Measurements from ENCODE around the gene TEC. TPM values are rescaled to one million over a fixed set of nuclear protein-coding genes. Genes with fewer than 3 reads are reported as not detected.

The TEC gene
- total and polyA plus RNA-seq, 9 of the 15 experiments (the other 6 are each of a cell fraction or from before 2014, with no cell fraction given) = 5.3 to 14.7 (median 8.8) TPM

DNA sequence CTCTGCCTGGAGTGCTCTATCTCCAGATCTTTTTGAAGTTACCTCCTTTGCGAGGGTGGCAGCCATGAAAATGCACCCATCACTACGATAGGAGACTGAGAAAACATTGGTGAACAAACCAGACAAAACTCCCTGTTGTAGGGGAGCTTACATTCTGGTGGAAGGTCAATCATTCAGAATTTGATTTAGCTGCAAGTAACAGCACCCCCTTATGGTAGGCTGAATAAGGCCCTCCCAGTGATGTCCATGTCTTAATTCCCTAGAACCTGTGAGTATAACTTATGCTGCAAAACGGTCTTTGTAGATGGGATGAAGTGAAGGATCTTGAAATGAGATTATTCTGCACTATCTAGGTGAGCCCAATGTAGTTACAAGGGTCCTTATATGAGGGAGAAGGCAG, 5.6 kb upstream of the TEC start (continued):
- TF ChIP-seq, protein P1, sequence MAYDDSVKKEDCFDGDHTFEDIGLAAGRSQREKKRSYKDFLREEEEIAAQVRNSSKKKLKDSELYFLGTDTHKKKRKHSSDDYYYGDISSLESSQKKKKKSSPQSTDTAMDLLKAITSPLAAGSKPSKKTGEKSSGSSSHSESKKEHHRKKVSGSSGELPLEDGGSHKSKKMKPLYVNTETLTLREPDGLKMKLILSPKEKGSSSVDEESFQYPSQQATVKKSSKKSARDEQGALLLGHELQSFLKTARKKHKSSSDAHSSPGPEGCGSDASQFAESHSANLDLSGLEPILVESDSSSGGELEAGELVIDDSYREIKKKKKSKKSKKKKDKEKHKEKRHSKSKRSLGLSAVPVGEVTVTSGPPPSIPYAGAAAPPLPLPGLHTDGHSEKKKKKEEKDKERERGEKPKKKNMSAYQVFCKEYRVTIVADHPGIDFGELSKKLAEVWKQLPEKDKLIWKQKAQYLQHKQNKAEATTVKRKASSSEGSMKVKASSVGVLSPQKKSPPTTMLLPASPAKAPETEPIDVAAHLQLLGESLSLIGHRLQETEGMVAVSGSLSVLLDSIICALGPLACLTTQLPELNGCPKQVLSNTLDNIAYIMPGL (CRISPR knock-in tag; IDR thresholded peaks at IDR 0.05) = no peak
- TF ChIP-seq ESRRA (IDR thresholded peaks at IDR 0.05; ENCODE audit: borderline replicate concordance, low read depth) (0 out of 2 replicates have a peak, but pooled peaks have one; percentile 40), MAFG (tag; conservative IDR thresholded peaks at IDR 0.05) (no peak), NR2C2 (CRISPR knock-in tag; IDR thresholded peaks at IDR 0.05) (no peak), NR2C2 (tag; IDR thresholded peaks at IDR 0.05) (no peak), ZBTB1 (CRISPR knock-in tag; IDR thresholded peaks at IDR 0.05; ENCODE audit: borderline replicate concordance, low read depth) (no peak), ZNF324 (CRISPR knock-in tag; IDR thresholded peaks at IDR 0.05) (no peak), CBX3 (IDR thresholded peaks at IDR 0.05; ENCODE audit: borderline replicate concordance in 1 of 2, low read length in 2 of 2) (peak in 1 of 2 experiments; percentile 58; a peak in 1 of 3 replicates), DPF2 (IDR thresholded peaks at IDR 0.05) (no peak), RCOR1 (IDR thresholded peaks at IDR 0.05; ENCODE audit: borderline replicate concordance in 1 of 2, low read depth in 2 of 2, low read length in 2 of 2) (0 out of 4 replicates have a peak, but pooled peaks of 1 of the 2 experiments have one; percentile 8), HLTF (IDR thresholded peaks at IDR 0.05) (no peak), POLR2AphosphoS2 (IDR thresholded peaks at IDR 0.05; ENCODE audit: low read length) (no peak), HEY1 (CRISPR knock-in tag; IDR thresholded peaks at IDR 0.05; ENCODE audit: borderline replicate concordance) (no peak), FIP1L1 (IDR thresholded peaks at IDR 0.05; ENCODE audit: low read depth, low read length, poor library complexity, severe bottlenecking) (no peak), ARNT (IDR thresholded peaks at IDR 0.05) (no peak), TAF15 (IDR thresholded peaks at IDR 0.05; ENCODE audit: low read depth, low read length) (no peak), CBX8 (IDR thresholded peaks at IDR 0.05; ENCODE audit: borderline replicate concordance, extremely low read depth, low read depth, low read length, poor library complexity, severe bottlenecking) (no peak), ZNF175 (CRISPR knock-in tag; IDR thresholded peaks at IDR 0.05; ENCODE audit: low read depth) (no peak)
- TF ChIP-seq, protein P2, sequence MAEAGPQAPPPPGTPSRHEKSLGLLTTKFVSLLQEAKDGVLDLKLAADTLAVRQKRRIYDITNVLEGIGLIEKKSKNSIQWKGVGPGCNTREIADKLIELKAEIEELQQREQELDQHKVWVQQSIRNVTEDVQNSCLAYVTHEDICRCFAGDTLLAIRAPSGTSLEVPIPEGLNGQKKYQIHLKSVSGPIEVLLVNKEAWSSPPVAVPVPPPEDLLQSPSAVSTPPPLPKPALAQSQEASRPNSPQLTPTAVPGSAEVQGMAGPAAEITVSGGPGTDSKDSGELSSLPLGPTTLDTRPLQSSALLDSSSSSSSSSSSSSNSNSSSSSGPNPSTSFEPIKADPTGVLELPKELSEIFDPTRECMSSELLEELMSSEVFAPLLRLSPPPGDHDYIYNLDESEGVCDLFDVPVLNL (CRISPR knock-in tag; IDR thresholded peaks at IDR 0.05; ENCODE audit: low read depth) = no peak
- TF ChIP-seq, protein P3, sequence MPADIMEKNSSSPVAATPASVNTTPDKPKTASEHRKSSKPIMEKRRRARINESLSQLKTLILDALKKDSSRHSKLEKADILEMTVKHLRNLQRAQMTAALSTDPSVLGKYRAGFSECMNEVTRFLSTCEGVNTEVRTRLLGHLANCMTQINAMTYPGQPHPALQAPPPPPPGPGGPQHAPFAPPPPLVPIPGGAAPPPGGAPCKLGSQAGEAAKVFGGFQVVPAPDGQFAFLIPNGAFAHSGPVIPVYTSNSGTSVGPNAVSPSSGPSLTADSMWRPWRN (IDR thresholded peaks at IDR 0.05; ENCODE audit: low read depth) = no peak
- TF ChIP-seq, protein P4, sequence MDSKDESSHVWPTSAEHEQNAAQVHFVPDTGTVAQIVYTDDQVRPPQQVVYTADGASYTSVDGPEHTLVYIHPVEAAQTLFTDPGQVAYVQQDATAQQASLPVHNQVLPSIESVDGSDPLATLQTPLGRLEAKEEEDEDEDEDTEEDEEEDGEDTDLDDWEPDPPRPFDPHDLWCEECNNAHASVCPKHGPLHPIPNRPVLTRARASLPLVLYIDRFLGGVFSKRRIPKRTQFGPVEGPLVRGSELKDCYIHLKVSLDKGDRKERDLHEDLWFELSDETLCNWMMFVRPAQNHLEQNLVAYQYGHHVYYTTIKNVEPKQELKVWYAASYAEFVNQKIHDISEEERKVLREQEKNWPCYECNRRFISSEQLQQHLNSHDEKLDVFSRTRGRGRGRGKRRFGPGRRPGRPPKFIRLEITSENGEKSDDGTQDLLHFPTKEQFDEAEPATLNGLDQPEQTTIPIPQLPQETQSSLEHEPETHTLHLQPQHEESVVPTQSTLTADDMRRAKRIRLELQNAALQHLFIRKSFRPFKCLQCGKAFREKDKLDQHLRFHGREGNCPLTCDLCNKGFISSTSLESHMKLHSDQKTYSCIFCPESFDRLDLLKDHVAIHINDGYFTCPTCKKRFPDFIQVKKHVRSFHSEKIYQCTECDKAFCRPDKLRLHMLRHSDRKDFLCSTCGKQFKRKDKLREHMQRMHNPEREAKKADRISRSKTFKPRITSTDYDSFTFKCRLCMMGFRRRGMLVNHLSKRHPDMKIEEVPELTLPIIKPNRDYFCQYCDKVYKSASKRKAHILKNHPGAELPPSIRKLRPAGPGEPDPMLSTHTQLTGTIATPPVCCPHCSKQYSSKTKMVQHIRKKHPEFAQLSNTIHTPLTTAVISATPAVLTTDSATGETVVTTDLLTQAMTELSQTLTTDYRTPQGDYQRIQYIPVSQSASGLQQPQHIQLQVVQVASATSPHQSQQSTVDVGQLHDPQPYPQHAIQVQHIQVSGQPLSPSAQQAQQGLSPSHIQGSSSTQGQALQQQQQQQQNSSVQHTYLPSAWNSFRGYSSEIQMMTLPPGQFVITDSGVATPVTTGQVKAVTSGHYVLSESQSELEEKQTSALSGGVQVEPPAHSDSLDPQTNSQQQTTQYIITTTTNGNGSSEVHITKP (IDR thresholded peaks at IDR 0.05; ENCODE audit: partially characterized antibody) = no peak

Measured in K562 (cell line).